ENCODE measurements around the gene ACER3.
"Not testable (repeated sequence)": the region's sequence is repeated elsewhere in the genome, so short reads cannot be mapped to it uniquely, and the experiment has no call there.

Gene ACER3

DNA sequence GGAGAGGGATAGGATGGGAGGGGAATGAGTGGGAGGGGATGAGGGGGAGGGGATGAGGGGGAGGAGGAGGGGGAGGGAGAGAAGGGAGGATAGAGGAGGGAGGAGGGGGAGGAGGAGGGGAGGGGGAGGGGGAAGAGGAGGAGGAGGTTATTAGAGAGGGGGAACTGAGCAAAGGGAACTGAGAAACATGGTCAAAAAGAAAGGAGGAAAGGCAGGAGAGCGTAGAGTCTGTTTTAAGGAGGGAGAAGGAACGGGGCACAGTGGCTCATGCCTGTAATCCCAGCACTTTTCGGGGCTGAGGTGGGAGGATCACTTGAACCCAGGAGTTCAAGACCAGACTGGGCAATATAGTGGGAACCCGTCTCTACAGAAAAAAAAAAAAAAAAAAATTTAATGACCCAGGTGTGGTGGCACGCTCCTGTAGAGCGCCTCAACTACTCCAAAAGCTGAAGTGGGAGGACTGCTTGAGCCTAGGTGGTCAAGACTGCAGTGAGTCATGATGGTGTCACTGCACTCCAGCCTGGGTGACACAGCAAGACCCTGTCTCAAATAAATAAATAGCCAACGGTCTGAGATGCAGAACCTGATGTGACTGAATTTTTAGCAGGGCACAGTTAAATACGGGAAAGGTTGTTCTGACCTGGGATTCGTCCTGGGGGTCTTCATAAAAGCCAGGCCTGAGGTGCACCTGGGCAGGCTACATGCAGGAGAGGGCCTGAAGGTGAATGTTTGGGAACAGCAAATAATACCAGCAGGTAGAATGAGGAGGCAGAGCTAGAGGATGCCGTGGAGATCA lies 177.5 kb downstream of the ACER3 start:
- DNase-seq (ENCODE audit: low read depth in 3 of 3), result no peak

DNA sequence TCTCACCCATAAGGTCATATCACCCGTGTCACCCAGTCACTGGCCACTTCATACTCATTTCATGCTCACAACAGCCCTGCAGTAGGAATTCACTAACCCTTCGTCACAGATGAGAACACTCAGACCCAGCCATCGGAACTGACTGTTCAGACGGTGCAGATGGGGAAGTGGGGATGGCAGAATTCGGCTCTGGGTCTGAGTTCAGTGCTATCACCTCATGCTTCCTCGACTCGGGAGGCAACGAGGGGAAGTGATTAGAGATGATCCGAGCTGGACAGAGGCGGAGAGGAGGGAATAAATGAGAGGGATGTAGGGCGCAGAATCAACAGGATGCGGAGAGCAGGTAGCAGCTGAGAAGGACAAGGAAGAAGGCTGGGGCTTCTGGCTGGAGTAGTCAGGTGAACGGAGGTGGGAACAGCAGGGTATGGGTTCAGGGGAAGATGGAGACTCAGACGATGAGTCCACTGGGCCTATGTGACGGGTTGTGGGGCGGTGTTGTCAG lies 178.2 kb downstream of the ACER3 start:
- DNase-seq (ENCODE audit: low read depth in 3 of 3), result no peak

DNA sequence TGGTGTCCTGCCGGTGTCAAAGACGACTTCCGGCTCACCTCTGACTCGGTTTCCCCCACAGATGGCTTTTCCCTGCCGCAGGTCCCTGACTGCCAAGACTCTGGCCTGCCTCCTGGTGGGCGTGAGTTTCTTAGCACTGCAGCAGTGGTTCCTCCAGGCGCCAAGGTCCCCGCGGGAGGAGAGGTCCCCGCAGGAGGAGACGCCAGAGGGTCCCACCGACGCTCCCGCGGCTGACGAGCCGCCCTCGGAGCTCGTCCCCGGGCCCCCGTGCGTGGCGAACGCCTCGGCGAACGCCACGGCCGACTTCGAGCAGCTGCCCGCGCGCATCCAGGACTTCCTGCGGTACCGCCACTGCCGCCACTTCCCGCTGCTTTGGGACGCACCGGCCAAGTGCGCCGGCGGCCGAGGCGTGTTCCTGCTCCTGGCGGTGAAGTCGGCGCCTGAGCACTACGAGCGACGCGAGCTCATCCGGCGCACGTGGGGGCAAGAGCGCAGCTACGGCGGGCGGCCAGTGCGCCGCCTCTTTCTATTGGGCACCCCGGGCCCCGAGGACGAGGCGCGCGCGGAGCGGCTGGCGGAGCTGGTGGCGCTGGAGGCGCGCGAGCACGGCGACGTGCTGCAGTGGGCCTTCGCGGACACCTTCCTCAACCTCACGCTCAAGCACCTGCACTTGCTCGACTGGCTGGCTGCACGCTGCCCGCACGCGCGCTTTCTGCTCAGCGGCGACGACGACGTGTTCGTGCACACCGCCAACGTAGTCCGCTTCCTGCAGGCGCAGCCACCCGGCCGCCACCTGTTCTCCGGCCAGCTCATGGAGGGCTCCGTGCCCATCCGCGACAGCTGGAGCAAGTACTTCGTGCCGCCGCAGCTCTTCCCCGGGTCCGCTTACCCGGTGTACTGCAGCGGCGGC lies 179.0 kb downstream of the ACER3 start:
- no peak for DNase-seq (ENCODE audit: low read depth in 3 of 3)

DNA sequence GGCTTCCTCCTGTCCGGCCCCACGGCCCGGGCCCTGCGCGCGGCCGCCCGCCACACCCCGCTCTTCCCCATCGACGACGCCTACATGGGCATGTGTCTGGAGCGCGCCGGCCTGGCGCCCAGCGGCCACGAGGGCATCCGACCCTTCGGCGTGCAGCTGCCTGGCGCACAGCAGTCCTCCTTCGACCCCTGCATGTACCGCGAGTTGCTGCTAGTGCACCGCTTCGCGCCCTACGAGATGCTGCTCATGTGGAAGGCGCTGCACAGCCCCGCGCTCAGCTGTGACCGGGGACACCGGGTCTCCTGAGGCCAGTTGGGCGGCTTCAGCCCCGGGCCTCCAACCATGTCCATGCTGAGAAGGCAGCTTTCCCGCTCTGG lies 179.7 kb downstream of the ACER3 start:
- no peak for DNase-seq (ENCODE audit: low read depth in 3 of 3)

DNA sequence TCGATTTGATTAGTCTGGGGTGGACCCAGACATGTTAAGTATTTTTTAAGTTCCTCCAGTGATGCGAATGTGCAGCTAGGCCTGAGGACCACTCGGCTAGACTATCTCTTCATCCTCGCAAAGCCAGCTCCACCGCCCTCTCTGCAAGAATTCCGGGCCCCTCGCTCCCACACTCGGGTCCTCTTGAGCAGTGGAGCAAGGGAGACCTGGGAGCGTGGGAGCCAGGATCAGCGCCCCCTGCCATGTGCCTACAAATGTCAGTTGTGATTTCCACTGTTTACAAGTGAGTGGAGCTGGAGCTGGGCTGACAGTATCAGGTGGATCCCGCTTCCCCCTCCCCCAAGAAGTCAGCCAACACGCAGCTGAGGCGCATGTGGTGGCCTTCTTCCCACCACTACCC lies 180.2 kb downstream of the ACER3 start:
- DNase-seq (ENCODE audit: low read depth in 3 of 3), result no peak

DNA sequence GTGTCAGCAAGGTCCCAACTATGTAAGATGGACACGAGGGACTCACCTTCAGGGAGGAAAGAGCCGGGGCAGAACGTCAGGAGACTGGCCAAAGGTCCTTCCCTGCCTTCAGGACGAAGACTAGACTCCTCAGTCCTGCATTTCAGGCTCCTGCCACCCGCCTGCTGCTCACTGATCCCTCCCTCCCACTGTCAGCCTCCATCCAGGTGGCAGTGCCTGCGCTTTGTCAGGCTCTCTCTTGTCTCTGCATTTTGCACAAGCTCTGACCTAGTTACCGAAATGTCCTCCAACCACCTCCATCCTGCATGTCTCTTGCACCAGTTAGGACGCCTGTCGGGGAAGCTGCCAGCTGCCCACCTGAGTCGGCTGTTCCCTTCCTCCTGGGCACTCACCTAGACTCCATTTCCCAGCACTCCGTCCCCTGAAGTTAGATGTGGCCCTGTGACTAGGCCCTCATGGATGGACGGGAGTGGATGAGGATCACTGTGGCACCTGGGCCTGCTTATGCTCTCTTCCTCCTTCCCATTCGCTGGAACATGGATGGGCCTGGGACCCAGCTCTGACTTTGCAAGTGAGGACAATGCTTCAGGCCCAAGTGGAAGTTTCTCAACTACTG lies 181.5 kb downstream of the ACER3 start:
- no peak for DNase-seq (ENCODE audit: low read depth in 3 of 3)

DNA sequence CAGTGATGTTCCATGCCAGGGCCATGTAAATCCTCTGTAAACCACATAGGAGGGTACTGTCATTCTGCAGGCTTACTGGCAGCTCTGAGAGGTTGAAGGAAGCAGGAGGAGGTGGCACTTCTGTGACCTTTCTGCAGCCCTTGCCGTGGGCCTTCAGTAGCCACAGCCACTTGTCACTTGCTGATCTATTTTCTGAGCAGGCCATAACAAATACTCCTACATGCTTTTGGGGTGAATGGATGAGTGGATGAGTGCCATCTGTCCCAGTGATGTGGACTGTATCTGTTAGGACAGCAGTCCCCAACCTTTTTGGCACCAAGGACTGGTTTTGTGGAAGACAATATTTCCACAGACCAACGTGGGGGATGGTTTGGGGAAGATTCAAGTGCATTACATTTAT lies 183.6 kb downstream of the ACER3 start:
- DNase-seq (ENCODE audit: low read depth in 3 of 3), result no peak

DNA sequence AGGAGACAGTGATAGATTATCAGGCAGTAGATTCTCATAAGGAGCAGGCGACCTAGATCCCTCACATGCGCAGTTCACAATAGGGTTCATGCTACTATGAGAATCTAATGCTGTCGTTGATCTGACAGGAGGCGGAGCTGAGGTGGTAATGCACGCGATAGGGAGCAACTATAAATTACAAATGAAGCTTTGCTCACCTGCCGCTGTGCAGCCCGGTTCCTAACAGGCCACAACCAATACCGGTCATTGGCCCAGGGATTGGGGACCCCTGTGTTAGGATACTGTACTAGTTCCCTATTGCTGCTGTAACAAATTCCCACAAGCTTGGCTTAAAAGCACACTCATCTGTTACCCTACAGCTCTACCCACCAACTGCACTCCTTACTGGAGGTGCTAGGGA lies 184.2 kb downstream of the ACER3 start:
- no peak for DNase-seq (ENCODE audit: low read depth in 3 of 3)

DNA sequence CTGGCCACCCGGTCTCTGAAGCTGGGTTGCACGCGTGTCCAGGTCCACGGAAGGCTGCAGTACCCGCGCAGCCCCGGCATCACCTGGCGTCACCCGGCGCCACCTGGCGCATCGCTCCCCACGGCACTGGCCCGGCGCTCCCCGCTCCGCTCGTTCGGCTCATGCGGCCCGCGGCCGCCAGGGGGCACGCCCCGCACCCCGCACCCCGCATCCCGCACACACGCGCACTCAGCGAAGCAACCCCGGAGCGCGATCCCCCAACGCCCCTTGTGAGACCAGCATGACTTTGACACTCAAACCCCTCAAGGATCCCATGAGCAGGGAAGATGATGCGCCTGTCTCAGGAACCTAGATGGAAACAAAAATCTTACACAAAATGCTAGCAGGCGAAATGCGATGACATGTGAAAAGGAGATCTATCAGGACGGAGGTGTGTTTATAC lies 185.4 kb downstream of the ACER3 start:
- peak; percentile 7 to 57 (median 33) for DNase-seq (ENCODE audit: low read depth in 3 of 3)

DNA sequence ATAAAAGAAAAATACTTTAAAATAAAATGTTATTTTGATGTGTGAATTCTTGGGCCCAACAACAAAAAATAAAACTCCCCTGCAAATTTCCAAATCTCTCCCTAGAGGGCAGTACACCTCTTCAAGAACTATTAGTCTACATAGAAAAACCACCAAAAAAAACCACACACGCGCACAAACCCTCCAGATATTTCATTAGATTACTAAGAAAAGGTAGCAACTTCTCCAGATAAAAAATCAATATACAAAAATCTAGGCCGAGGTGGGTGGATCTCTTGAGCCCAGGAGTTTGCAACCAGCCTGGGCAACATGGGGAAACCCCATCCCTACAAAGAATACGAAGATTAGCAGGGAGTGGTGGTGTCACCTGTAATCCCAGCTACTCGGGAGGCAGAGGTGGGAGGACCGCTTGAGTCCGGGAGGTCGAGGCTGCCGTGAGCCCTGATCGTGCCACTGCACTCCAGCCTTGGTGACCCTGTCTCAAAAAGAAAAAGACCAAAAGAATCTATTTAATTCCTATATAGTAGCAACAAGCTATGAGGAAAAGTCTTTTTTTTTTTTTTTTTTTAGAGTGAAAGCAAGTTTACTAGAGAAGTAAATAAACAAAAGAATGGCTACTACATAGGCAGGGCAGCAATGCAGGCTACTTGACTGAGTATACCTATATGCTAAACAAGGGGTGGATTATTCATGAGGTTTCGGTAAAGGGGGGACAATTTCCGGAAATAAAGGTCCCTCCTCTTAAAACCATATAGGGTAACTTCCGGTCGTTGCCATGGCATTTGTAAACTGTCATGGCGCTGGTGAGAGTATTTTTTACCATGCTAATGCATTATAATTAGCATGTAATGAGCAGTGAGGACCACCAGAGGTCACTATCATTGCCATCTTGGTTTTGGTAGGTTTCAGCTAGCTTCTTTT lies 186.5 kb downstream of the ACER3 start:
- DNase-seq (ENCODE audit: low read depth in 3 of 3), result peak; percentile 53 to 83 (median 62)

DNA sequence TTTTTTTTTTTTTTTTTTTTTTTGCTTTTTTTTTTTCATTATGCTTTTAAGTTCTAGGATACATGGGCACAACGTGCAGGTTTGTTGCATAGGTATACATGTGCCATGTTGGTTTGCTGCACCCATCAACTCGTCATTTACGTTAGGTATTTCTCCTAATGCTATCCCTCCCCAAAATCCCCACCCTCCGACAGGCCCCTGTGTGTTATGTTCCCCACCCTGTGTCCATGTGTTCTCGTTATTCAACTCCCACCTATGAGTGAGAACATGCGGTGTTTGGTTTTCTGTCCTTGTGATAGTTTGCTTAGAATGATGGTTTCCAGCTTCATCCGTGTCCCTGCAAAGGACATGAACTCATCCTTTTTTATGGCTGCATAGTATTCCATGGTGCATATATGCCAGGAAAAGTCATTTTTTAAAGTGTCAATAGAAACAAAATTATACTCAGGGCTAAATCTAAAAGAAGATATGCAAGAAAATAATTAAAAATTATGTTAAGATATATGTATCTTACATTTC lies 187.3 kb downstream of the ACER3 start:
- not testable (repeated sequence) for DNase-seq (ENCODE audit: low read depth in 3 of 3)

DNA sequence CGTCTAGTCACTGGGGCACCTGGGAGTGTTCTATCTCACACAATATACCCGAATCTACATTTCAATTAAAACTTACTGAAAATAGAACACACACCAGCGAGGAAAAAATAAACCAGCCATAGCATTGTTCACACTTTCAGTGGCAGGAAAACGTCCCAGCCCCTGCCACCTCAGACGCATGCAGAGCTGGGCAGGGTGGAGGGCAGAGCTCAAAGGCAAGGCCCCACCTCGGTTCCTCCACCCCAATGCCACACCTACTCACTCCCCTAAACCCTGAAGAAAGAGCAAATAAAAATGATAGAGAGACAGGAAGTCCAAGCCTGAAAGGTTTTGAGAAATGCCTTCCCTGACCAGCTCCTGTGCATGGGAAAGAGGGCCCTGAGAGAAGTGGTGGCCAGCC lies 188.3 kb downstream of the ACER3 start:
- DNase-seq (ENCODE audit: low read depth in 3 of 3), result no peak

DNA sequence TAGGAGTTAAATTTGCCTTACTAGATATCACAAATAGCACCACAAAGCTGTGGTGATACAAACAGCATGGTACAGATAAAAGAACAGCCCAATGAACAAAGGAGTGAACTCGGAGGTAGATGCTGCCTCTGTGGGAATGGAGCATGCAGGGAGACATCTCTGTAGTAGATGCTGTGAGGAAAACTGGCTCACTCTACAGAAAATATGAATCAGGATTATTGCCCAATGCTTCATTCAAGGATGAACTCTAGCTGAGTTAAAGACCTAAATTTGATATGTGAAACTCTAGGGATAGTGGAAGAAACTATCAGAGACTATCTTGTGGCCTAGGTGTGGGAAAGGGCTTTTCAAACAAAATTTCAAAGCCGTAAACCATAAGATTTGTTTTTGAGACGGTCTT lies 190.8 kb downstream of the ACER3 start:
- no peak for DNase-seq (ENCODE audit: low read depth in 3 of 3)

DNA sequence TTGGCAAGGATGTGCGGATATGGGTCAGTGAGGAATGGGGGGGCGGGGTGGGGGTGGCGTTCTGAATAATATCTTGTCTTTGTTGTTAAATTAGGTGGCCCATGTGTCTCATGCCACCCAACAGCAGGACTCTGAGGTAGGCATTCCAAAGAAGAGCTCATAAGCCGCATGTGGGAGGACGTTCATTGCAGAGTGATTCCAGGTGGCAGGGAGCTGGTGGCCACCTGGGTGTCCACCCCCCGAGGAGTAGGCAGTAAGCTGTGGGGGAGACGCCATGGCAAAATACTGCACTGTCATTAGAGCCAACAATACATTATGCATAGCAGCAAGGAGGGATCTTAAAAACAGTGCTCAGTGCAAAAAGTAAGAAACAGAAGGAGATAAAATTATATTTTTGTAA lies 191.8 kb downstream of the ACER3 start:
- DNase-seq (ENCODE audit: low read depth in 3 of 3), result no peak

DNA sequence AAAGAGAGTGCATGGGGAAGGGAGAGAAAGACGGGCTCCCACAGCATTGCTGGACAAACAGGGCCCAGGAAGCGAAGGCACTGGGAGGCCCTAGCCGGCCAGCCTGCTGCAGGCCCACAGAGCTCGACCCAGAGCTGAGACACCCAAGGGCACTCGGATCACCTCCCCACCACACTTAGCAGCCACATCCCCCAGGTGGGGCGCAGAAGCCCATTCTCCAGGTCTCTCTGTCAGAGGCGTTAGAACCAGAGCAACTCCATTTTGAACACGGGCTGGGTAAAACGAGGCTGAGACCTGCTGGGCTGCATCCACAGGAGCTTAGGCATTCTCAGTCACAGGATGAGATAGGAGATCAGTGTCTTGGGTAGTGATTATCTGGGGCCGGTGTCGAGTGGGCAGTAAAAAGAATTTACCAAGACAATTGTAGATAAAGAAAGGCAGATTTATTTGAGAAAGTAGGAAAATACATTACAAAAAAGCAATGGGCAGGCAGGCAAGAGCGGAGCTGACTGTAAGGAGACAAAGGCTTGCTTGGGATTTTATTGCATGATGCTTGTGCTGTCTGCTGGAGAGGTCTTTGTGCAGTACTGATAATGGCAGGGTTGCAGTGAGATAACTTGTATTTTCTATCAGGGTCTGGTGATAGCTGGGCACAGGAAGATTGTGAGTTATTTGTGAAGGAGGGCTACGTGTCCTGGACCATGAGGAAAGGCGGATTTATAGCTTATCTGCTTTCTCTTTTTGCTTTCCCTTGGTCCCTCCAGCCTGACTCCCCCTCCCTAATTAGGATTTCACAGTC lies 192.7 kb downstream of the ACER3 start:
- no peak for DNase-seq (ENCODE audit: low read depth in 3 of 3)

DNA sequence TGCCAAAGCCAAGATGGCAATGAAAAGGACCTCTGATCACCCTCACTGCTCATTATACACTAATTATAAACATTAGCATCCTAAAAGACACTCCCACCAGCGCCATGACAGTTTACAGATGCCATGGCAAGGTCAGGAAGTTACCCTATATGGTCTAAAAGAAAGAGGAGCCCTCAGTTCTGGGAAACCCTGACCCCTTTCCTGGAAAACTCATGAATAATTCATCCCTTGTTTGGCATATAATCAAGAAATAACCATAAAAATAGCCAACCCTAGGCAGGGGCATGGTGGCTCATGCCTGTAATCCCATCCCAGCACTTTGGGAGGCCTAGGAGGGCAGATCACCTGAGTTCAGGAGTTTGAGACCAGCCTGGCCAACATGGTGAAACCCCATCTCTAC lies 193.4 kb downstream of the ACER3 start:
- no peak for DNase-seq (ENCODE audit: low read depth in 3 of 3)

DNA sequence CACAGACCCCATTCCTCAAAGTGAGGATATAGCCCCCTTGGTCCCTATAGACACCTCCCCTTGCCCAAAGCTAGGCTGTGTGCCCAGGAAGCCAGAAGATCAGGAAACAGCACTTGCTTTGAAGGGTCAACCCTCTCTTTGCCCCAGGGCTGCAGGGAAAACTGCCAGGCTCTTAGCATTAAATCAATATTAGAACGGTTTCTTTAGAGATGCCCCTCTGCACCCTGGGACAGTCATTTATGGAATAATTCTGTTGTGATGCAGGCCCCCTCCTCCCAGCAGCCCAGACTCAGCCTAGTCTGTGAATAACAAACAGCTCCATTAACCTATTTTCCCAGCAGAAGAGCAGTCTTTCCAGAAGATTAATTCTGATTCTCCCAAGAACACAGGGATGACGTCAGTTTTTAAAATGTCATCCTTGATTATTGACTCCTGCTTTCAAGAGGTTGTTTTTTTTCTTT lies 194.4 kb downstream of the ACER3 start:
- no peak for DNase-seq (ENCODE audit: low read depth in 3 of 3)

DNA sequence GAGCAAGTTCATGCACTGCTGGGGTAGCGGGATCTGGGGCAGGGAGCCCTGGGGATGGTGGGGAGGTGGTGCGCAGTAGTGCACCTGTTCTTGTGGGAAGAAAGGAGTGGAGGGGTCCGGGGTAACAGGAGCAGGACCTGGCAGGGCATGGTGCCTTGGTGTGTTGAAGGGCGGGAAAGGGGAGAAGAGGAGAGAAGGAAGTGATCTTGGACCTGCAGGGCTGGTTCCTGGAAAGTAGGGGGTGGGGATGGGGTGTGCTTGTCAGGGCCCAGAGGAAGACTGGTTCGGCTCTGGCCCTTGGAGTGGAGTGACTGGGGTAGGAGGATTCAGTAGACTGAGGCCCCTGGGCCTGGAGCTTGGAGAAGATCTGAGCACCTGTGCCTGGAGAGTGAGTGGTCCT lies 195.2 kb downstream of the ACER3 start:
- no peak for DNase-seq (ENCODE audit: low read depth in 3 of 3)

DNA sequence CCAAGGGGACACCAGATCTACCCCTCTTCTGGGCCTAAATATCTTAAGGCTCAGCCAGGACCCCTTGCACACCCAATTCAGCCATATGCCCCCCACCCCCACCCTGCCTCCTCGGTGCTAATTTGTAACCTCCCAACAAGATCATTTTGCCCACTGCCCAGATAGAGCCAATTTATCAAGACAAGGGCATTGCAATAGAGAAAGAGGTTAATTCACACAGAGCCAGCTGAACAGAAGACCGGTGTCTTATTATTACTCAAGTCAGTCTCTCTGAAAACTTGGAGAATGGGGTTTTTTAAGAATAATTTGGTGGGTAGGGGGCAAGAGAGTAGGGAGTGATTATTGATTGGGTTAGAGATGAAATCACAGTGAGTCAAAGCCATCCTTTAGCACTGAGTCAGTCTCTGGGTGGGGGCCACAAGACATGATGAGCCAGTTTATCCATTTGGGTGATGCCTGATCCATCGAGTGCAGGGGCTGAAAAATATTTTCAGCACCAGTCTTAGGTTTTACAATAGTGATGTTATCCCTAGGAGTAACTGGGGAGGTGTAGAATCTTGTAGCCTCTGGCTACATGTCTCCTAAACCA lies 196.2 kb downstream of the ACER3 start:
- no peak for DNase-seq (ENCODE audit: low read depth in 3 of 3)

Measured in stimulated activated CD4-positive, alpha-beta T cell treated with anti-CD3 and anti-CD28 coated beads, TNF-alpha, amount 100 ng/mL, for 24 hours (primary cell).